ENCODE data around the gene MFAP2. TPM values are rescaled to one million over a fixed set of nuclear protein-coding genes. Genes with fewer than 3 reads are reported as not detected.
"Not testable (repeated sequence)": the region's sequence is repeated elsewhere in the genome, so short reads cannot be mapped to it uniquely, and the experiment has no call there.

Gene MFAP2
- total and polyA plus RNA-seq, 3 donors from 2014 or later, result 7.9 to 22.0 (median 18.7) TPM

DNA sequence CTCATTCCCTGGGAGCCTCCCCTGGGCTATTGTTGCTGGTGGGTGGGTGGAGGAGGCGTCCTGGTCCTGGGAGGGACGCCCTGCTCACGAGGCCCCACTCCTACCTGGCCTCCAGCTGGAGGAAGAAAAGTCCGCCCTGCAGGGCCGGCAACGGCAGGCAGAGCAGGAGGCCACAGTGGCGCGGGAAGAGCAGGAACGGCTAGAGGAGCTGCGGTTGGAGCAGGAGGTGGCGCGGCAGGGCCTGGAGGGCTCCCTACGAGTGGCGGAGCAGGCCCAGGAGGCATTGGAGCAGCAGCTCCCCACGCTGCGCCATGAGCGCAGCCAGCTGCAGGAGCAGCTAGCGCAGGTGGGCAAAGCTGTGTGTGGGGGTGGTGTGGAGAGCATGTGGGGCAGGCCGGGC is 33.8 kb downstream of the MFAP2 start:
- Histone ChIP-seq H3K9me3 (no peaks in the 10 kb centered on the region), H3K27me3 (no peaks in the 10 kb centered on the region), H3K27ac (no peak overlapping the region), H3K36me3 (ENCODE audit: low read depth, missing control alignments) (peaks cover 3% of the 10 kb centered on the region), H3K4me1 (no peaks in the 10 kb centered on the region), H3K4me3 (no peak overlapping the region)
- TF ChIP-seq, protein P1, sequence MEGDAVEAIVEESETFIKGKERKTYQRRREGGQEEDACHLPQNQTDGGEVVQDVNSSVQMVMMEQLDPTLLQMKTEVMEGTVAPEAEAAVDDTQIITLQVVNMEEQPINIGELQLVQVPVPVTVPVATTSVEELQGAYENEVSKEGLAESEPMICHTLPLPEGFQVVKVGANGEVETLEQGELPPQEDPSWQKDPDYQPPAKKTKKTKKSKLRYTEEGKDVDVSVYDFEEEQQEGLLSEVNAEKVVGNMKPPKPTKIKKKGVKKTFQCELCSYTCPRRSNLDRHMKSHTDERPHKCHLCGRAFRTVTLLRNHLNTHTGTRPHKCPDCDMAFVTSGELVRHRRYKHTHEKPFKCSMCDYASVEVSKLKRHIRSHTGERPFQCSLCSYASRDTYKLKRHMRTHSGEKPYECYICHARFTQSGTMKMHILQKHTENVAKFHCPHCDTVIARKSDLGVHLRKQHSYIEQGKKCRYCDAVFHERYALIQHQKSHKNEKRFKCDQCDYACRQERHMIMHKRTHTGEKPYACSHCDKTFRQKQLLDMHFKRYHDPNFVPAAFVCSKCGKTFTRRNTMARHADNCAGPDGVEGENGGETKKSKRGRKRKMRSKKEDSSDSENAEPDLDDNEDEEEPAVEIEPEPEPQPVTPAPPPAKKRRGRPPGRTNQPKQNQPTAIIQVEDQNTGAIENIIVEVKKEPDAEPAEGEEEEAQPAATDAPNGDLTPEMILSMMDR (IDR thresholded peaks at IDR 0.05), result no peak
- TF ChIP-seq POLR2A (IDR thresholded peaks at IDR 0.05), result no peak
- 88 to 89% methylated on average over 19 of the region's 19 CpGs for WGBS, 2 donors
- DNase-seq, result no peak
- intact Hi-C loops (cut with DNase I; ENCODE audit: low total_unique reads), result no loop called here

DNA sequence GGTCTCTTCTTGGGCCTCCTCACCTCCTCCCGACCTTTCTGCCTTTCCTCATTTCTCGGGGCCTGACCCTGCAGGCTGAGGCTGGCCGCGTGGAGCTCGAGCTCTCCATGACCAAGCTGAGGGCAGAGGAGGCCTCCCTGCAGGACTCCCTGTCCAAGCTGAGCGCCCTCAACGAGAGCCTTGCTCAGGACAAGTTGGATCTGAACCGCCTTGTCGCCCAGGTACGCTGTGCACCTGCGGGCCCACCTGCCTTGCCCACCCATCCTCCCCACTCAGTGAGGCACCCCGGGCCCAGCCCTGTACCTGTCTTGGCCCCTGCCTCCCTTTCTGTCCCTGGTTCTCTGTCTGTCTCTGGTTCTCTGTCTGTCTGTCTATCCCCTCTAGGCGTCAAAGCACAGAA is 34.2 kb downstream of the MFAP2 start:
- H3K4me1 ChIP-seq; DNase-seq; H3K27me3 ChIP-seq; H3K36me3 ChIP-seq (ENCODE audit: low read depth, missing control alignments); H3K9me3 ChIP-seq; H3K4me3 ChIP-seq; intact Hi-C loops (cut with DNase I; ENCODE audit: low total_unique reads); H3K27ac ChIP-seq: not testable (repeated sequence)
- 90 to 93% methylated on average over 13 of the region's 13 CpGs for WGBS, 2 donors

DNA sequence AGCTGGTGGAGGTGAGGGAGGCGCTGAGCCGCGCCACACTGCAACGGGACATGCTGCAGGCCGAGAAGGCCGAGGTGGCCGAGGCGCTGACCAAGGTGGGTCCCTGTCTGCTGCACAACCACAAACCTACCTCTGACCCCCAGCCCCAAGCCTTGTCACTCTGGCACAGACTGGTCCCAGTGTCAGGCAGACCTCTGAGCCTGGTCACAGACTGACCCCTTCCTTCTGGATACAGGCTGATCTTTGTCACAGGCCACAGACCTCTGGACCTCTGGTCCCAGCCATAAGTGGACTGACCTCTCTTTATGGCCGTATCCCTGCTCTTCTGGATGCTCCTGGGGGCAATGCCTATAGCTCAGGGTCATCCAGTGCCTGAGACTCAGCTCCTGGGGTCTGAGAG is 34.9 kb downstream of the MFAP2 start:
- H3K27ac ChIP-seq; H3K36me3 ChIP-seq (ENCODE audit: low read depth, missing control alignments); H3K4me3 ChIP-seq; DNase-seq; intact Hi-C loops (cut with DNase I; ENCODE audit: low total_unique reads); H3K4me1 ChIP-seq; H3K9me3 ChIP-seq; H3K27me3 ChIP-seq: not testable (repeated sequence)
- 86 to 94% methylated on average over 6 to 9 of the region's 9 CpGs for WGBS, 2 donors

DNA sequence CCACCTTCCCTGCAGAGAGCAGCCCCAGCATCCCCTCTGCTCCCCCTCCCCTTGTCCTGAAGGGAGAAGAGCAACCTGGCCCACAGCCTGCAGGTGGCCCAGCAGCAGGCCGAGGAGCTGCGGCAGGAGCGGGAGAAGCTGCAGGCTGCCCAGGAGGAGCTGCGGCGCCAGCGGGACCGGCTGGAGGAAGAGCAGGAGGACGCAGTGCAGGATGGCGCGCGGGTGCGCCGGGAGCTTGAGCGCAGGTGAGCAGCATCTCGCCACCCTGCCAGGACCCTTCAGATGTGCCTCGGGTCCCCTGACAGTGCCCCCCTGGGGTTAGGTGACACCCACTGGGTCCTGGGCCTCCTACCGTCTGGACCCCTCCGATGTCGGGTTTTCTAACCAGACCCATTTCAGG is 36.4 kb downstream of the MFAP2 start:
- H3K4me3 ChIP-seq, result no peak overlapping the region
- WGBS, 2 donors, result 94 to 95% methylated on average over 19 of the region's 19 CpGs
- H3K27ac ChIP-seq, result no peak overlapping the region
- TF ChIP-seq POLR2A (IDR thresholded peaks at IDR 0.05), result no peak
- TF ChIP-seq, protein P1 (IDR thresholded peaks at IDR 0.05), result no peak
- DNase-seq, result no peak
- intact Hi-C loops (cut with DNase I; ENCODE audit: low total_unique reads), result no loop called here
- H3K36me3 ChIP-seq (ENCODE audit: low read depth, missing control alignments), result peaks cover 3% of the 10 kb centered on the region
- no peaks in the 10 kb centered on the region for H3K4me1 ChIP-seq
- H3K27me3 ChIP-seq, result no peaks in the 10 kb centered on the region
- no peaks in the 10 kb centered on the region for H3K9me3 ChIP-seq

DNA sequence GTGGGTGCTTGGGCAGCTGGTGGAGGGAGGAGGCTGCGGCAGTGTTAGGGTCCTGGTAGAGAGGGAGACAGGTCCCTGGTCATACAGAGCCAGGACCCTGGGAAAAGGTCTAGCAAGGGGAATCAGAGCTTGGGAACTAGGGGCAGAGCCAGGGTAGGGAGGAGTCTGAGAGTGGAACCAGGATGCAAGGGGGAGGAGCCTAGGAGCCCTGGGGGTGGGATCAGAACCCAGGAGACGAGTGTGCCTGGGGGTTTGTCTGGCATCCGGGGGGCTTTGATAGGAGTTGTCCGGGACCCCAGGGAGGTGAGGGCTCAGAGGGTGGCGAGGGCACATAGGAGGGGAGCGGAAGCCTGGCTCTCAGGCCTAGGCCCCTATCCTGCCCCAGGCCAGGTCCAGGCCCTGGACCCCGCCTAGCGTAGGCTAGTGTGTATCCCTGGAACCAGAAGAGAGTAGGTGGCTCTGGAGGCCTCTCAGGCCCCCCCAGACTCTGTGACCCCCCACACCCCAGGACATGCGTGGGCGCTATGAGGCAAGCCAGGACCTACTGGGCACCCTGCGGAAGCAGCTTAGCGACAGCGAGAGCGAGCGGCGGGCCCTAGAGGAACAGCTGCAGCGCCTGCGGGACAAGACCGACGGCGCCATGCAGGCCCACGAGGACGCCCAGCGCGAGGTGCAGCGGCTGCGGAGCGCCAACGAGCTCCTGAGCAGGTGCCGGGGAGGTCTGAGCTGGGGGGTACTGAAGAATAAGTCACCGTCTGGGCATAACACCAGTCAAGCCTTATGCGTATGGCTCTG is 40.8 kb downstream of the MFAP2 start:
- WGBS, 2 donors, result 69 to 84% methylated on average over 31 to 32 of the region's 32 CpGs
- H3K4me1 ChIP-seq; H3K9me3 ChIP-seq; intact Hi-C loops (cut with DNase I; ENCODE audit: low total_unique reads); H3K36me3 ChIP-seq (ENCODE audit: low read depth, missing control alignments); H3K27me3 ChIP-seq: not testable (repeated sequence)
- Histone ChIP-seq H3K27ac (peak overlapping the region in 1 of 2 donors; percentile 47), H3K4me3 (peak overlapping the region; percentile 36 to 59)
- peak; percentile 62 for DNase-seq

DNA sequence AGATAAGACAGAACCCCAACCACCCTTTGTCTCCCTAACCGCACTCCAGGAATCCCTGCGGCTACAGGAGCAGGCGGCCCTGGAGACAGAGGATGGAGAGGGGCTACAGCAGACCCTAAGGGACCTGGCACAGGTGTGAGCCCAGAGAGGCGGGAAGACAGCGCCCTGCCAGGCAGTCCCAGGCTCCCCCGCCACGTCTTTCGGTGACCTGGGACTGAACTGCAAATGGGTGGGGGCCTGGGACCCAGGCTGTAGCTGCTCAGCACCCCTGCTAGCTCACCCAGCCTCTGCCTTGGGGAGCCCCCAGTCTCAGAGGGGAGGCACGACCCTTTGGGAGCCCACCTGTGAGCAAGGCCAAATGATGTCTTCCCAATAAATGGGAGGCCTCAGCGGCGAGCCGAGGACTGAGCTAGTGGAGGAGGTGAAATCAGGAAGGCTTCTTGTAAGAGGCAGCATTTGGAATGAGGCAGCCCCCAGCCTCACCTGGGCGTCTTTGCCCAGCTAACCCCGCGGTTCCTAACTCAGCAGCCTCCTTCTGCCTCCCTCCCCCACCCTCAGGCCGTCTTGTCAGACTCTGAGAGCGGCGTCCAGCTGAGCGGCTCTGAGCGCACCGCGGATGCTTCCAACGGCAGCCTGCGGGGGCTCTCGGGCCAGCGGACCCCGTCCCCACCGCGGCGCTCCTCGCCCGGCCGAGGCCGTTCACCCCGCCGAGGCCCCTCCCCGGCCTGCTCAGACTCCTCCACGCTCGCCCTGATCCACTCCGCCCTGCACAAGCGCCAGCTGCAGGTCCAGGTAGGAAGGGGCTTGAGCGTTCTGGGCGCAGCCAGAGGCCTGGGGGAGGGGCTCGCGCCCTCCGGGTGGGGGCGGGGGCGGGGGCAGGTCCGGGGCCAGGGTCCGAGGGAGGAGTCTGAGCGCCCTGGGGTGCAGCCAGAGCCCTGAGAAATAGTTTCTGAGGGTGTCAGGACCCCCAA is 41.8 kb downstream of the MFAP2 start:
- no peaks in the 10 kb centered on the region for H3K36me3 ChIP-seq (ENCODE audit: low read depth, missing control alignments)
- TF ChIP-seq POLR2A (IDR thresholded peaks at IDR 0.05), result no peak
- TF ChIP-seq, protein P1 (IDR thresholded peaks at IDR 0.05), result no peak
- WGBS, 2 donors, result 41 to 60% methylated on average over 47 to 51 of the region's 51 CpGs

DNA sequence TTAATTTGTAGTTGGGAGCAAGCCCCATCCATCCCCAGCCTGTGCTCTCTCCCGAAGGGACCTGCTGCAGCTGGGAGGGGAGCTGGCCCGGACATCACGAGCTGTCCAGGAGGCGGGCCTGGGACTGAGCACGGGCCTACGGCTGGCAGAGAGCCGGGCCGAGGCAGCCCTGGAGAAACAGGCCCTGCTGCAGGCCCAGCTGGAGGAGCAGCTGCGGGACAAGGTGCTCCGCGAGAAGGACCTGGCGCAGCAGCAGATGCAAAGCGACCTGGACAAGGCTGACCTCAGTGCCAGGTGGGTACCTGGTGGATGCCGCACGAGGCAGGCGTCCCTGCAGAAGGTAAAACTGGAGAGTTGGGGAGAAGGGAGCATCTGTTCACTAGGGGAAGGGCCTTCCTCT is 43.8 kb downstream of the MFAP2 start:
- H3K27me3 ChIP-seq; H3K27ac ChIP-seq; H3K36me3 ChIP-seq (ENCODE audit: low read depth, missing control alignments); H3K9me3 ChIP-seq; H3K4me1 ChIP-seq; intact Hi-C loops (cut with DNase I; ENCODE audit: low total_unique reads); H3K4me3 ChIP-seq: not testable (repeated sequence)
- peak; percentile 59 for DNase-seq
- WGBS, 2 donors, result 69 to 82% methylated on average over 16 of the region's 16 CpGs

More for the DNA sequence above, 41.8 kb downstream of the MFAP2 start:
- intact Hi-C loops (cut with DNase I; ENCODE audit: low total_unique reads), result no loop called here
- no peaks in the 10 kb centered on the region for H3K27me3 ChIP-seq
- peak overlapping the region; percentile 12 to 33 for H3K27ac ChIP-seq
- DNase-seq, result no peak
- no peaks in the 10 kb centered on the region for H3K4me1 ChIP-seq
- no peaks in the 10 kb centered on the region for H3K9me3 ChIP-seq
- peak overlapping the region; percentile 36 to 59 for H3K4me3 ChIP-seq

DNA sequence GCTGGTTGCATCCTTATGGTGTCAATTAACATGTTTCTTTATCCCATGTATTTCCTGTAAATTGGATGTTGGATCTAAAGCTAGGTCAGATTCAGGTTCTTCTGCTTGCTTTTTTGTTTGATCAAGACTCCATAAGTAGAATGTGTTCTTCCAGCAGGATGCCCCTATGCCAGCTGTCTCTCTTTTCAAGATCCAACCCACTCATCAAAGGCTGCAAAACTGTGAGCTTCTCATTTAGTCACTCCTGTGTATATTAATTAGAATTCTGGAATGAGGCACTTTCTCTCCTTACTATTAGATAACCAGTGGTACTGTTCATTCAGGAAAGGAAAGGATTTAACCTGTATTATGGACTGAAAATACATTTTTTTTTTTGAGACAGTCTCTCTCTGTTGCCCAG is 46.5 kb downstream of the MFAP2 start:
- H3K27ac ChIP-seq; H3K27me3 ChIP-seq; H3K4me3 ChIP-seq; H3K4me1 ChIP-seq; H3K36me3 ChIP-seq (ENCODE audit: low read depth, missing control alignments); H3K9me3 ChIP-seq; DNase-seq; intact Hi-C loops (cut with DNase I; ENCODE audit: low total_unique reads): not testable (repeated sequence)
